IPS DF 4.7 (cell line): ENCODE data around the gene LRRN2.

ENCODE experiments used
- DNase-seq: peaks from one replicate; pipeline ENCODE4 v3.0.0-alpha.2; 2013; ENCODE audit warnings: low spot score; ENCODE audit errors: extremely low read depth

LRRN2 gene

DNA sequence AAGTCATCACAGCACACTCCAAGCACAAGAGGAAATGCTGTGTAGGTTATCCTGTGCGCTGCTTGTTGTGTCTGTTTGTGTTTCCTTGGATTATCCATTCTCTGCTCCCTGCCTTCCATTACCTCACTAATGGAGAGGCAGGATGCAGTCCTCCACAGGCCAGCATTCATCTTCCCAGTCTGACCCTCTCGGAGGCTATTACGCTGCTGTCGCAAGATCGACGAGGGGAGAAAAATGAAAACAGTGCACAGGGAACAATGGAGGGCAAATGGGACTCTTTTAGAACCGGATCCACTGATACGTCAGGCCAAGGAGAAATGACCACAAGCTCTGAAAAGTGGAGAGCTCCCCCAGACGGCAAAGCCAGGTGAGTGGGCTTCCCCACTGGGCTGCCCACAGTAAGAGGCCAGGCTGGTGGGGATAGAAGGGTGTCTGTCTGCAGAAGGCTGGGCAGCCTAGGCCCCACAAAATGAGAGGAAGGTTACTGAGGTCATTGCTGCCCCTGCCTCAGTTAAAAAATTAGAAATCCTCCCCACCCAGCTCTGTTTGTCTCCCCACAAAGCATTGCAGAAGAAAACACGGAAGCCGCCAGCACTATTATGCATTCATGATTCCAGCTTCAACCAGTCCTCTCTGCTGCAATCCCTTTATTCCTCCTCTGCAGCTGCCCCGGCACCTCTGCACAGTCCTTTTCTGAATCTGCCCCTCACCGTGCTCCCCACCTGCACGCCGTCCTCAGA is 21.7 kb downstream of the LRRN2 start:
- no peak for DNase-seq

- DNase-seq = no peak
These were observed 23.0 kb downstream of the LRRN2 start for GRCh38 chr1:204662530-204662929.

DNA sequence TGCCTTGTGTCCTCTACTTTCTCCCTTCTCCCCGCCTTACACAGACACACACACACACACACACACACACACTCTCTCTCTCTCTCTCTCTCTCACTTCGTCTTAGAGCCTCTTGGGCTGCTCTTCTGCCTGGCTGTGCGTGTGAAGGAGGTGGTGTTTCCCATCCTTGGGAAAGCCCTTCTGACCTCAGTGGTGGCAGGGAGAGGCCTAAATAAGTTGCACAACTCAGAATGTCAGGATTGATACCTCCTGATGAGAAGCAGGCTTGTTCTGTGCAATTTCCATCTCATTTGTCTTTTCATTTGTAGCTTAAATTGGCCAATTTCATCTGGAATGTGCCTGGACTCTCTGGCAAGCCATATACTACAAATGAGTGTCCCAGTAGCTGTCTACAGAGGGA is 25.0 kb downstream of the LRRN2 start:
- DNase-seq = no peak

DNA sequence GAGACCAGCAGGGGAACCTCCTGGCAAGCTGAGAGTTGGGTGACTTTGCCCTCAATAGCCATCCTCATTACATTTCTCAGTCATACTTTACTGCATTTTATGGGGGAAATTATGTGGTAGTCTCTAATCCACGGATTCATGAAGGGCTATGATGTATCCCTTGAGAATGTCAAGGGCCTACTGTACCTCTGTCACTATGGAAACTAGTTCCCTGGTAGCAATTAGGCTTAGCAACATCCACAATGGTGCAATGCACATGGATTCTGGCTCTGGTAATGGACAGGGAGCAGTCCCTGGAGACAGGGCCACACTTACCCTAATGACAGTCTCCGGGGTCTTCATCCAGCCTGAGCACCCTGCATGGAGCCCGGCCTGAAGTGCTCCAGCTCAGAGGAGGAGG is 26.5 kb downstream of the LRRN2 start:
- DNase-seq = no peak

DNA sequence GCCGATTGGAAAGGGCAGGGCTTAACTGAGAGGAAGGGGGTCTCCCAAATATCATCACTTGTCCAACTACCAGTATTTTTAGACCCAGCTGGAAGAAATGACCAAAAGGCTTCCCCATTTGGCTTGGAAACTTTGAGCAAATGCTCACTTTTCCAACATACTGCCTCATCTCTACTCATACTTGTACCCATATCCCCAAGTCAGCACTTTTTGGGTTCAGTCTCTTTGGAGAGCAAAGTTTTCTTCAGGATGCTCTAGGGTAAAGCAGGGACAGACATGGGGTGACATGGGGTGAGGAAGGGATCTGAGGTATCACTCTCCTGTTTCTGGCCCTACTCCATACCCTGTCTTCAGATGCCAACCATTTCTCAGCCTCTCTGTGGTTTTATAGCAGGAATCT is 27.2 kb downstream of the LRRN2 start:
- DNase-seq = no peak

GRCh38 chr1:204653590-204654340 is 31.8 kb downstream of the LRRN2 start:
- DNase-seq = no peak

- DNase-seq = no peak
These were observed 33.0 kb downstream of the LRRN2 start for GRCh38 chr1:204652497-204652896.

DNA sequence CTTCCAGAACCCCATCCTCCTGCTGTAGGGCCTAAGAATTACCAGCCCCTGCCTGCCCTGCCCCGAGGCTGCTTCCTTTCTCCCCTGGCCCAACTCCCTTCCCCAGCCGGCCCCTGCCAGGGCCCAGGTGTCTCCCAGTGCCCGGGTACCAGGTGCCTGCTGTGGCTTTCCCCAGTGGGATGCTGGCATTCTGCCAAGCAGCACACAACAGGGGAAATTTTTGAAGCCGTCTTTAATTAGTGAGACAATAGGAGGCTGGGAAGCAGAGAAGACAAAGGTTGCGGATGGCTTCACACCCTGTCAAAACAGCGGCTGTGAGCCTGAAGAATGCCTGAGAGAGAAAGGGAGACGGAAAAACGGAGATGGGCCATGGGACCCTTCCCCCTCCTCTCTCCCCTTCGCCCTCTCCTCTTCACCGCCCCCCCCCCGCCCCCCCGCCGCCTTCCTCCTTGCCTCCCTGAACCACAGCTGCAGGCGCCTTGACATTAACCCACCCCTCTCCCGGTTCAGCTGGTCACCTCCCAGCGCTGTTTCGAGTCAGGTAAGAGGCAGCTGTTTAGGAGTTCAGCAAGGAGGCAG is 33.6 kb downstream of the LRRN2 start:
- DNase-seq = no peak

DNA sequence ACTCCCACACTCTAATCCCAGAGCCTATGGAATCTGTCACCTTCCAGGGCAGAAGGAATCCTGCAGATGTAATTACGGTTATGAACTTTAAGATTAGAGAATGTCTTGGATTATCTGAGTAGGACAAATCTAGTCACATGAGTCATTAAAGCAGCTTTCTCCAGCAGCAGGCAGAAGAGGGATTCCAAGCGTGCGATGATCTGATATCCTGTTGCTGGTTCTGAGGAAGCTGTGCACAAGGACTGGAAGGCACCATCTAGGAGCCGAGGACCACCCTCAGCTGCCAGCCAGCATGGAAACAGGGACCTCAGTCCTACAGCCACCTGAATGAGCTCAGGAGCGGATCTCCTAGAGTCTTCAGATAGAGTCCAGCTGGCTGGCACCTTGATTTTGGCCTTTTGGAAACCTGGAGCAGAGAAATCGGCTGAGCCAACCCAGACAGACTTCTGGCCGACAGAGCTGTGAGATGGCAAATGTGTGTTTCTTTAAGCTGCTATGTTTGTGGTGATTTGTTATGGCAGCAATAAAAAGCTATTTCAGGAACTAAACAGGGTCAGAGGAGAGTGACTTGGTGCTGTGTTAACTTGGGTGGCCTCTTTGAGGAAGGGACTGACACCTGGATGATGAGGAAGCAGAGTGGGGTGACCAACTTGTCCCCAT is 34.5 kb downstream of the LRRN2 start:
- DNase-seq = no peak

- no peak for DNase-seq
These were observed 35.6 kb downstream of the LRRN2 start for GRCh38 chr1:204649721-204650521.

- no peak for DNase-seq
These were observed 37.0 kb downstream of the LRRN2 start for GRCh38 chr1:204648576-204648975.

DNA sequence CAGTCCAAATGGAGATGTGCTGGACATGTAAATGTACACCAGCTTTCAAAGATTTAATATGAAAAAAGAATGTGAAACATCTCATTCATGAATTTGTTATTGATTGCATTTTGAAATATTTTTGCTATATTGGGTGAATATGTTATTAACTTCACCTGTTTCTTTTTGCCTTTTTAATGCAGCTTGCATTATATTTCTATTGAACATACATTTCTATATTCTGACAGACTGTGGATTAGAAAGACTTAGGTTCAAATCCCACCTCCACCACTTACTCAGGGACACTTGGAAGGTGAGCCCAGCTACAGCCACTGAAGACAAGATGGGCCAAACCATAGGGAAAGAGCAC is 37.8 kb downstream of the LRRN2 start:
- no peak for DNase-seq

GRCh38 chr1:204647114-204647804 is 38.3 kb downstream of the LRRN2 start:
- DNase-seq = no peak

DNA sequence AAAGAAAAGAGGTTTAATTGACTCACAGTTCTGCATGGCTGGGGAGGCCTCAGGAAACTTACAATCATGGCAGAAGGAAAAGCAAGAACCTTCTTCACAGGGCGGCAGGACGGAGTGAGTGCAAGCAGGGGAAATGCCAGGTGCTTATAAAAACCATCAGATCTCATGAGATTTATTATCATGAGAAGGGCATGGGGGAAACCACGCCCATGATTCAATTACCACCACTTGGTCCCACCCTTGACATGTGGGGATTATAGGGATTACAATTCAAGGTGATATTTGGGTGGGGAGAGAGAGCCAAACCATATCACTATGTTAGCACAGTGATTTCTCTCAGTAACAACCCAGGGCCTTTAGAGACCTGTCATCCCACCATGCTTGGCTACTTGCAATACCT is 39.9 kb downstream of the LRRN2 start:
- no peak for DNase-seq

DNA sequence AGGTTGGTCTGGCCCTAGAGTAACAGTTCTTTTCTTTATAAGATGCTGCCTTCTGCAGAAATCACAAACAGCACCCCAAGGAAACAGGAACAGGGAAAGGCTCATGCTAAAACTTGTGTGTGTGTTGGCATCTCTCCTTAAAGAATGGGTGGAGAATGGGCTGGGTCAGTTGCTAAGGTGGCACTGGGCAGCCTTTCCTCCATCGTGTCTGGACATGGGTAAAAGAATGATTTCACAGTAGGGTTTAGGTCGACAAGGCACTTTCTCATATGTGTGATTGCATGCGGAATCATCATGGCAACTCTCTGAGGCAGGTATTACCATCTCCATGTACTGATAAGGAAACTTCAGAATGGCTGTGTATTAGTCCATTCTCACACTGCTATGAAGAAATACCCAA is 40.3 kb downstream of the LRRN2 start:
- no peak for DNase-seq

DNA sequence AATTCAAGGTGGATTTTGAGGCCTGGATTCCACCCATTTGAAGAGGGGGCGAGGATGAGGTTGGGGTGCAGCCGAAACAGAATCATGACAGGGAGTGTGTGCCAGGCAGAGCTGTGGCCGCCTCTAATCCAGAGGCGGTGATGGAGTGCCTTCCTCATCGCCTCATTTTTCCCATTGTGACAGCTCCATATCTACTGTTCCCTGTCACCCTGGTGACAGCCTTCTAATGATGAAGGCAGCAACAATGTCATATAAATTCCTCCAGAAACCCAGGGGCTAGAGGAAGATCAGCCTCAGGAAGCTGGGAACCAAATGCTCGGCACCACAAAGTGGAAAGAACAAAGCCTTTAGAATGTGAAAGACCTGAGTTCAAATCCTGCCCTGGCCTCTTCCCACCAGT is 42.0 kb downstream of the LRRN2 start:
- no peak for DNase-seq

GRCh38 chr1:204641936-204642335 is 43.6 kb downstream of the LRRN2 start:
- no peak for DNase-seq

DNA sequence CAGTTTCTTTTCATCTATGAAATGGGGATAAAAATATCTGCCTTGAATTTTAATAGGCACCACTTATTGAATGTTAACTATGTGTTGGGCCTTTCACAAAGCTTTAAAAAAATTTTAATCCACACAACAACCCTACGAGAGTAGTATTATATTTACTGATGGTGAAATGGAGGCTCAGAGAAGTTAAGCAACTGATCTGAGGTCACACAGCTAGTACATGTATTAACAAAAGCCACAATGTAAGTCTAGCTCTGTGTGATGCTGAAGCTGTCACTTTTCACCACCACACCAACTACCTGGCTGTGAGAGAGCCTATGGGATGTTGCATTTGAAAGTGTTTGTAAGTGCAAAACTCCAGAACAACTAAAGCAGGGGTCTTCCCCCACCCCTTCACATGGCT is 44.1 kb downstream of the LRRN2 start:
- DNase-seq = no peak

- DNase-seq = no peak
These were observed 45.0 kb downstream of the LRRN2 start for GRCh38 chr1:204640578-204640977.

DNA sequence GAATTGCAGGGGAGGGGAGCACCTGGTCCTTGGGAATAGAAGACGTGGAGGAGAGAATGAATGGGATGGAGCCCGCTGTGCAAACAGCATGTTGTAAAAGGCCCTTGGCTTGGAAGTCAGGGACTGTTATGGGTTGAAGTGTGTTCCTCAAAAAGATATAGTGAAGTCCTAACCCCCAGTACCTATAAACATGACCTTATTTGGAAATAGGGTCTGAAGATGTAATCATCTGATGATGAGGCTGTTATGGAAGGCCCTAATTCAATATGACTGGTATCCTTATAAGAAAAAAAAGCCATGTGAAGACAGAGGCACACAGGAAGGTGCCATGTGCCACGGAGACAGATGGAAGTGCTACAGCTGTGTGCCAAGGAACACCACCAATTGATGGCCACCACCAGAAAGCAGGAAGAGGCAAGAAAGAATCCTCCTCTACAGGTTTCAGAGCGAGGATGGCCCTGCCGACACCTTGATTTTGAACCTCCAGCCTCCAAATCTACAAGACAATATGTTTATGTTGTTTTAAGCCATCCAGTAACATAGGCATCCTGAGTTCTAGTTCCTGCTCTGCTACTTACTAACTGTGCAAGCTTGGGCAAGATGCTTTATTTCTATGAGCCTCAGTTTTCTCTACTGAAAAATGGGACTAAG is 51.2 kb downstream of the LRRN2 start:
- no peak for DNase-seq
